GM21390 (cell line): ENCODE results near the gene WDFY4.

Source experiments
- ATAC-seq: cut with Tn5 transposase; IDR thresholded peaks from one replicate; pipeline ENCODE4 v1.9.1; 2021; ENCODE audit not compliant: unreplicated experiment

Gene WDFY4

DNA sequence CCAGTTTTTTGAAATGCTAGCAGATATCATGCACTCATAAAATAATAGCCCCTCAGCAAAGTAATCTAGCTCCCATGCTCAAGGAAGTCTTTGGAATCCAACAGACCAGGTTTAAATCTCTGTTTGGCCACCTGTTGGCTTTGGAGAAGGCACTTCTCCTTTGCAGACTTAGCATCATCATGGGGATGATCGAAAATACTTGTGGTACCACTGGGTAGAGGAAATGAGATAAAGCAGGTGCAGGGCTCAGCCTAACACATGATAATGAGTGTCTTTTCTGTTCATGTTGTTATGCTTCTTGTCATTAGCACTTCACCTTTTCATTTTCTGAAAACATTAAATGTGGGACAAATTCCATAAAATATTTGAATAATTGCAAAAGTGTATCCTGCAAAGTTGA, 187.6 kb downstream of the WDFY4 start:
- no peak for ATAC-seq

- ATAC-seq, result no peak
Measured at GRCh38 chr10:48878091-48878490, 193.4 kb downstream of the WDFY4 start.

- no peak for ATAC-seq
Measured at GRCh38 chr10:48879451-48879850, 194.8 kb downstream of the WDFY4 start.

DNA sequence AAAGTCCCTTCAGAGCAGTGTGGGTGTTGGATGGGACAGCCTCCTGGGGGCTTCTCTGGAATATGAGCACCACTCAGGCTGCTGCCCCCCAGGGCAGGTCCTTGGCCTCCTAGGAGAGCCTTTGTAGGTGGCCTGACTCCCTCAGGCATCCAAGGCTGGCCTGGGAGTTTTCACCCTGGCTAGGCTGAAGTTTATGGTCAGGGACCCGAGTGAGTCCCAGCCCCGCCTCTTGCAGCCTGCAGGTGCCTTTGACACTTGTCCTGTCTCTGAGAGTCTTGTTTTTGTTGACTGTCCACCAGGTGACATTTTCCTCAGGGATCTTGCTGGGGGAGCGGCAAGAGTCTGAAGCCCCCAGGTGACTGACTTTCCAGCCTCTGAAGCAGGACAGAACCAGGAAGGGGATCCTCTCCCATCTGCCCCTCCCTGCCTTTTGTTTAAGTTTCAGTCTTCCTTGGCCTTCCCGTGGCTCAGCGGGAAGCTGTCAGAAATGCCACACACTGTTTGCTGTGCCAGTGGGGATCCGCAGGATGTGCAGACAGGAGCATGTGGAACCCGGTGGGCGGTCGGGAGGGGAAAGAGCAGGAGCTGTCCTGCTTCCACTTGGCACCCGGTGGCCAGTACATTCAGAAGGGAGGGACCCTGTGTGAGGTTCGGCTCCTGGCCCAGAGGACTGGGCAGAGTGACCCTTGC, 195.5 kb downstream of the WDFY4 start:
- ATAC-seq, result no peak

DNA sequence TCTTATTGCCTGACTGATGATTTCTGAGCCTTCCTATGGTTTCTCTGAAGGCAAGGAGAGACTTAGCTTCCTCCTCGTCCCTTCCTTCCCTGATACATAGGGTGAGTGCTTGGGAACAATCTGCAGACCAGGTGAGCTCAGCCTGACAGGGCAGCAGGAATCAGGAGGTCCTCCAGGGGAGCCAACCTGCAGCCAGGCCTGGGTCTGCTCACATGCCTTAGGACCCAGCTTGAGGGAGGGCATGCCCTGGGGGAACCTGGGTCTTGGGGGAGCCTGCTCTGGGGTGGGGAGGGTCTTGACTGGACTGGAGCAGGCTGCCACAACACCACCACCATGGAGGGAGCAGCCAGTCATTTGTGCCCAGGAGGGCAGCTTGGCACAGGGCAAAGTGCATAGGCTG, 197.3 kb downstream of the WDFY4 start:
- no peak for ATAC-seq

DNA sequence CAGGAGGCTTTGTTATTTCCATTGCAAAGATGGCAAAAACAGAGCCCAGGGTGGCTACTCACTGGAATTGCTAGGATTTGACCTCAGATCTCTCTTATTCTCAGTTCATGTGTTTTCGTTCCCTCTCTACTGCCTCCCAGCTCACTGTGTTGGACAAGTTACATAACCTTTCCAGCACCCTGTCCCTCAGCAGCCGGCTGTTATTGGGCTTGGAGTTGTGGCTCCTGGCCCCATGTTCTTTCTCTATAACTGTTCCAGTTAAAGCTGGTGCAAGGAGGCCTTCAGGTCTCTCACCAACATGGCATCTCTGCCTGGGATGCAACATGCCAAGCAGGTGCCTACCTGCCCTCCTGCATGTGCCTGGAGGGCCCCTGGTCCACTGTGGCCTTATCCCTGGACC, 198.2 kb downstream of the WDFY4 start:
- ATAC-seq, result no peak

DNA sequence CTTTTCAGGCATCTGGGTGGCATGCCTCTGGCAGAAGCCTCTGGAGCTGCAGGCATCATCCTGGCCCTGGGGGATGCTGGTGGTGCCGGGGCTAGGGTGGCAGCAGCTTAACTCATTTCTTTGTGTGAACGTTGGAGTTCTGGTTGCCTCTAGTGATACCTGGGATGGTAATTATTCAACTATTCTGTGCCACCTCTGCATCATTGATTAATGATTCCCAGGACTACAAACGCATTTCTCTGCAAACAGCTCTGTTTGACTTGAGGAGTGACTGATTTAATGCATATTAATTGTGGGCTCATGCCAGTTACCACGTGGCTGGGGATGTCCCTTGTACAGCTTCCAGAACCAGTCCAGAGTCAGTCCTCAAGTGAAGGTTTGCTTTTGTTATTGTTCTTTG, 199.0 kb downstream of the WDFY4 start:
- no peak for ATAC-seq

GRCh38 chr10:48884179-48885045, 199.7 kb downstream of the WDFY4 start:
- ATAC-seq, result no peak

DNA sequence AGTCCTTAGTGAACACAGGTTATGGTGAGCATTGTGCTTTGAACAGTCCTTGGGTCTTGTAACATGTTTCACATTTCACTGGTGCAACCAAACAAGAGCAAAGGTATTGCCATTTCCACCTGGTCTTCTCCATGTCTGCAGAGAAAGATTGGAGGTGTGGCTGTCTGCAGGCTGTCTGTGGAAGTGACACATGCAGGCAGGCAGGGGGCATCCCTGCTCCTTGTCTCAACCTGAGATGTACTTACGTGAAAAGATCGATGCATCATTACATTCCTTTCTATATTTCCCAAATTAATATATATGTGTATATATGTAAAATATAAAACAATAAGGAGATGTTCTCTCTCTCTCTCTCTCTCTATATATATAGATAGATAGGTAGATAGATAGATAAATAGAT, 200.7 kb downstream of the WDFY4 start:
- no peak for ATAC-seq

DNA sequence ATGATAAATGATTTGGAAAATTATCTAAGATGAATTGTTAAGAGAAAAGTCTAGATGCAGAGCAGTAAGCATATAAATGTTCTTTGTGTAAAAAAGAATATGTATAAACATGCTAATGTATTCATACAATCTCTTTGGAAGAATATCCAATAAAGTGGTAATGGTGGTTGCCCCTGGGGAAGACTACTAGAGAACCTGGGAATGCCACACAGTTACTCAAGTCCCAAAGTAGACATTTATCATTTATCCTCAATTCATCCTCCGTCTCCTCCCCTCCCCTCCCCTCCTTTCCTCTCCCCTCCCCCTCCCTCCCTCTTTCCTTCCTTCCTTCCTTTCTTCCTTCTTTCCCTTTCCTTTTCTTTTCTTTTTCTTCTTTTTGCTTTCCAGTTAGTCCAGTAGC, 203.3 kb downstream of the WDFY4 start:
- no peak for ATAC-seq

GRCh38 chr10:48890888-48891850, 206.5 kb downstream of the WDFY4 start:
- ATAC-seq, result no peak

DNA sequence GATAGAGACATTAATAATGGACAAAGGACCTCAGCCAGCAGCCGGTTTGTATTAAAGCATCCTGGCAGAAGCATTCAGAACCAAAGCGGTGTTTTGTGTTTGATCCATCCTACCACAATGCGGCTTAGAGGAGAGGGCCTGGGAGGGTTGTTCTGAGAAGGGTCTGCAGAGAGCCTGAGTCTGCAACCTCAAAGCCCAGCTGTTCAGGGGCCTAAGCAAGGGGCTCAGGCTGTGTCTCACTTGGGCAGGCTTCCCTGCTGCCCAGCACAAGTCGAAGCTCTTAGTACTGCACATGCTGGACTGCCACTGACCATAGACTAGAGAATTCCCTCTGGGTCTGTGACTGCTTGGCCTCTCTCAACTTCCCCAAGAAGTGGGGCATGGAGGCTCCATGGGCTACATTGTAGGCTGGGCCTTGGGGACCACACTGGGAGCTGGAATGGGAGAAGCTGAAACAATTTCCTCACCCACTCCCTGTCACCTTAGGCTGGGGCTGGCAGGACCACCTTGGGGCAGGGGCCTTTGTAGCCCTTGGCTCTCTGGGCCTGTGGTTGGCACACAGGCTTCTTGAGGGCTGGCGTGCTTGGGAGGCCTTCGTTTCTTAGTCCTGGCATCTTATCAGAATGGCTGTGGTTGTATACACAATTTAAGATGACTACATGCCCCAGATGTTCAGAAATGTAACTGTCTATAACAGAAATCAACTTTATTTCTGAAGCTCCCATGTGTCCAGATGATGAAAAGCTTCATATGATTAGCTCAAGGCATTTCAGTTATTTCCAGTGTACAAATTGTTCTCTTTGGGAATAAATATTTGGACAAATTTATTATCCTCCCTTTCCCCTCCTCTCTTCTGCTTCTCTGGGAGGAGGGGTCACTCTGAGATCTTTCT, 210.5 kb downstream of the WDFY4 start:
- no peak for ATAC-seq

DNA sequence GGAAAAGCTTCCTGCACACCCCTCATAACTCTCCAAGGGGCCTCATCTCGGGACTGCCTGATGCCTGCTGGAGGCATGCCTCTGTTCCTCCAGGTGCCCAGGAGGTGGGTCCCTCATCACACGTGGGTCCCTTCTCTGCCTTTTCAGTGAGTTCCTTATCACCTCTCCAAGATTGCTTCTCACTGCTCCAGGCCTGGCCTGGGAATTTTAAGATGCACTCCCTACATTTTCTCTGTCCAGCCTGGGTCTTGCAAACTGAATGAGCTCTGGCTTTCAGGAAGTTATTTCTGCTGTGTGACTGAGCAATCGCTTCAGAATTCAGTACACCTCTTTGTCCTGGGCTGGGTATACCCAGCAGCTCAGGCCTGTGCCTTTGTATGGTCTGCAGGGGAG, 211.1 kb downstream of the WDFY4 start:
- ATAC-seq, result no peak

- ATAC-seq, result no peak
Measured at GRCh38 chr10:48896756-48897440, 212.2 kb downstream of the WDFY4 start.

DNA sequence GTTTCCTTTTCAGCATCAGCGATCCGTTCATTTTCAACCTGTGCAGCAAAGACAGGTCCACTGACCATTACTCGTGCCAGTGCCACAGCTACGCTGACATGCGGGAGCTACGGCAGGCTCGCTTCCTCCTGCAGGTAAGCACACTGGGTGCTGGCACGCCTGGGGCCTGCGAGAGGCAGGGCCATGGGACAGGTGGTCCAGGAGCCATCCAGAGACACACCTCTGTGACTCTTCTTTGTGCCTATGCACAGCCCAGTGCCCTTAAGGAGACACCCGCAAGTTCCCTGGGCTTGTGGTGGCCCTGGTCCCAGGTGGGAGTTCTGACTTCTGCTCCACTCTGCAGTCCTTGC, 212.7 kb downstream of the WDFY4 start:
- no peak for ATAC-seq

- ATAC-seq, result no peak
Measured at GRCh38 chr10:48898426-48898825, 213.8 kb downstream of the WDFY4 start.

- ATAC-seq, result no peak
Measured at GRCh38 chr10:48899781-48900180, 215.1 kb downstream of the WDFY4 start.

GRCh38 chr10:48900371-48900801, 215.7 kb downstream of the WDFY4 start:
- no peak for ATAC-seq

- no peak for ATAC-seq
Measured at GRCh38 chr10:48901319-48901718, 216.6 kb downstream of the WDFY4 start.

DNA sequence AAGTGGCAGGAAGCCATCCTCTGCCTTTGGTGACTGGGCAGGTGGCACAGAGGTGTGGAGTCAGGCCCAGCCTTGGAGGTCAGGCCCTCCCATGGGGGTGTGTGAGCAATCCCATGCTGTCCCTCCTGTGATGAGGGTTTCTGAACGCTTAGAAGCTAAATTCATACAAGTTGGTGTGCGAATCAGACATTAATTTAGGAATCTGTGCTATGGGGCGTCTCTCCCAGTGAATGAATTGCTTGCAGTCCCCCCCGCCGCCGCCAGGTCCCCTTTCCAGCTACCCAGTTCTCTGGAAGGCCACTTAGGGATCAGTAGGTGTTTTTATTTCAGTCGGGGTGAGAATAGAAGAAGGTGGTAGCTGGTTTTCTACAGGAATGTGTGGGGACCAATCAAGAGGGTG, 217.4 kb downstream of the WDFY4 start:
- no peak for ATAC-seq
